DOHH2 (cell line): ENCODE measurements around the gene POFUT1.
A peak's percentile ranks its signal among the peaks of the same experiment; 100 is the strongest.

ENCODE experiments used
- H3F3A ChIP-seq: fragments of 200-600 bp; sonication (generic), shearing (Covaris generic); 2 replicates; pipeline ENCODE4 v1.6.0; 2016; ENCODE audit warnings: antibody characterized with exemption, mild to moderate bottlenecking; ENCODE audit not compliant: control insufficient read depth, insufficient read depth
- H3K27ac ChIP-seq: fragments of 200-600 bp; sonication (generic); 2 replicates; pipeline ENCODE4 v1.5.1; 2014; ENCODE audit warnings: low read depth, mild to moderate bottlenecking, low read length, moderate library complexity
- H3K27me3 ChIP-seq: fragments of 200-600 bp; sonication (generic); 2 replicates; pipeline ENCODE4 v1.6.1; 2014; ENCODE audit warnings: mild to moderate bottlenecking, low read length, mixed read lengths; ENCODE audit not compliant: control insufficient read depth
- H3K36me3 ChIP-seq: fragments of 200-600 bp; sonication (generic); 2 replicates; pipeline ENCODE4 v1.6.1; 2014; ENCODE audit warnings: mild to moderate bottlenecking, low read length, moderate library complexity, mixed read lengths; ENCODE audit not compliant: control insufficient read depth
- H3K4me1 ChIP-seq: fragments of 200-600 bp; sonication (generic); 2 replicates; pipeline ENCODE4 v1.6.1; 2014; ENCODE audit warnings: mild to moderate bottlenecking, low read length, mixed read lengths; ENCODE audit not compliant: control insufficient read depth
- H3K4me2 ChIP-seq: fragments of 200-600 bp; sonication (generic); 2 replicates; pipeline ENCODE4 v1.6.0; 2014; ENCODE audit warnings: mild to moderate bottlenecking, low read length, moderate library complexity
- H3K4me3 ChIP-seq: fragments of 200-600 bp; sonication (generic); 2 replicates; pipeline ENCODE4 v1.5.1; 2014; ENCODE audit warnings: mild to moderate bottlenecking, low read length, mixed read lengths
- H3K79me2 ChIP-seq: fragments of 200-600 bp; sonication (generic); 2 replicates; pipeline ENCODE4 v1.6.1; 2014; ENCODE audit warnings: mild to moderate bottlenecking, low read length, mixed read lengths; ENCODE audit not compliant: control insufficient read depth
- H3K9me2 ChIP-seq: fragments of 200-600 bp; sonication (generic); replicated peaks from 2 replicates; pipeline ENCODE4 v1.6.1; 2014; ENCODE audit warnings: mild to moderate bottlenecking, low read length, mixed read lengths; ENCODE audit not compliant: control insufficient read depth
- H3K9me3 ChIP-seq: fragments of 200-600 bp; sonication (generic); 2 replicates; pipeline ENCODE4 v1.6.1; 2014; ENCODE audit warnings: antibody characterized with exemption, low read length, mixed read lengths; ENCODE audit not compliant: control insufficient read depth, insufficient read depth
- H4K20me1 ChIP-seq: fragments of 200-600 bp; sonication (generic); 2 replicates; pipeline ENCODE4 v1.6.0; 2014; ENCODE audit warnings: low read depth, mild to moderate bottlenecking, antibody characterized with exemption, low read length, moderate library complexity; ENCODE audit not compliant: control insufficient read depth, insufficient read depth
- CTCF ChIP-seq: fragments of 200-600 bp; sonication (generic); IDR thresholded peaks from one replicate; pipeline ENCODE4 v1.5.1; 2014; ENCODE audit warnings: antibody characterized with exemption, mild to moderate bottlenecking, low read depth, low read length; ENCODE audit not compliant: poor library complexity, severe bottlenecking
- EZH2phosphoT487 ChIP-seq: fragments of 200-600 bp; sonication (generic); IDR thresholded peaks from 2 replicates; pipeline ENCODE4 v1.6.1; 2017; ENCODE audit warnings: borderline replicate concordance, mild to moderate bottlenecking, antibody characterized with exemption, low read length, moderate library complexity, mixed read lengths

POFUT1 gene

GRCh38 chr20:32189691-32190615 lies 17.7 kb upstream of the POFUT1 start:
- Histone ChIP-seq H3F3A (peaks cover 5% of the 10 kb centered on the region; the same call in 1 of the 2 replicates), H3K79me2 (no peaks in the 10 kb centered on the region; the same call in 1 of the 2 replicates), H4K20me1 (peaks cover 5% of the 10 kb centered on the region), H3K4me3 (peak overlapping the region; percentile 17; the same call in 1 of the 2 replicates), H3K4me2 (peak overlapping the region; percentile 49), H3K9me3 (no peaks in the 10 kb centered on the region), H3K27ac (no peak overlapping the region), H3K4me1 (peaks cover 5% of the 10 kb centered on the region), H3K36me3 (peaks cover 25% of the 10 kb centered on the region), H3K9me2 (no peaks in the 10 kb centered on the region), H3K27me3 (peaks cover 9% of the 10 kb centered on the region)
- no peak for TF ChIP-seq CTCF
- TF ChIP-seq EZH2phosphoT487 = no peak

GRCh38 chr20:32190616-32191415 lies 16.9 kb upstream of the POFUT1 start:
- Histone ChIP-seq H3K9me3 (no peaks in the 10 kb centered on the region), H3F3A (peaks cover 5% of the 10 kb centered on the region; the same call in 1 of the 2 replicates), H3K27me3 (peaks cover 9% of the 10 kb centered on the region), H4K20me1 (peaks cover 5% of the 10 kb centered on the region), H3K4me1 (peaks cover 5% of the 10 kb centered on the region), H3K9me2 (no peaks in the 10 kb centered on the region), H3K79me2 (no peaks in the 10 kb centered on the region; the same call in 1 of the 2 replicates), H3K4me3 (peak overlapping the region; percentile 17; the same call in 1 of the 2 replicates), H3K36me3 (peaks cover 33% of the 10 kb centered on the region), H3K4me2 (peak overlapping the region; percentile 49), H3K27ac (no peak overlapping the region)
- TF ChIP-seq EZH2phosphoT487 = no peak
- no peak for TF ChIP-seq CTCF

- H3F3A ChIP-seq = peaks cover 5% of the 10 kb centered on the region; the same call in 1 of the 2 replicates
- H3K36me3 ChIP-seq = peaks cover 40% of the 10 kb centered on the region
- H3K27ac ChIP-seq = no peak overlapping the region
- peaks cover 5% of the 10 kb centered on the region for H3K4me1 ChIP-seq
- H3K9me2 ChIP-seq = no peaks in the 10 kb centered on the region
- H3K4me2 ChIP-seq = no peak overlapping the region
- H4K20me1 ChIP-seq = peaks cover 5% of the 10 kb centered on the region
- no peak for TF ChIP-seq CTCF
- TF ChIP-seq EZH2phosphoT487 = no peak
- H3K4me3 ChIP-seq = no peak overlapping the region
- peaks cover 9% of the 10 kb centered on the region for H3K27me3 ChIP-seq
- no peaks in the 10 kb centered on the region for H3K9me3 ChIP-seq
- H3K79me2 ChIP-seq = no peaks in the 10 kb centered on the region; the same call in 1 of the 2 replicates
Measured at GRCh38 chr20:32191422-32191821, 16.3 kb upstream of the POFUT1 start.
